Fibroblast of pulmonary artery (primary cell): ENCODE data around the gene NPTN.

Experiments
- DNase-seq: peaks from one replicate; pipeline ENCODE4 v3.0.0-alpha.2; 2010; ENCODE audit warnings: low read depth
- H3K4me3 ChIP-seq: replicated peaks from 2 replicates; pipeline ENCODE4 v1.5.1; 2011; ENCODE audit warnings: low read depth, mild to moderate bottlenecking, control low read depth, low read length, moderate library complexity
- TF ChIP-seq, protein P1 (sequence below): IDR thresholded peaks from 2 replicates; pipeline ENCODE4 v1.5.1; 2011; ENCODE audit warnings: mild to moderate bottlenecking, control low read depth, low read length, inconsistent platforms; ENCODE audit errors: missing control alignments

NPTN gene

DNA sequence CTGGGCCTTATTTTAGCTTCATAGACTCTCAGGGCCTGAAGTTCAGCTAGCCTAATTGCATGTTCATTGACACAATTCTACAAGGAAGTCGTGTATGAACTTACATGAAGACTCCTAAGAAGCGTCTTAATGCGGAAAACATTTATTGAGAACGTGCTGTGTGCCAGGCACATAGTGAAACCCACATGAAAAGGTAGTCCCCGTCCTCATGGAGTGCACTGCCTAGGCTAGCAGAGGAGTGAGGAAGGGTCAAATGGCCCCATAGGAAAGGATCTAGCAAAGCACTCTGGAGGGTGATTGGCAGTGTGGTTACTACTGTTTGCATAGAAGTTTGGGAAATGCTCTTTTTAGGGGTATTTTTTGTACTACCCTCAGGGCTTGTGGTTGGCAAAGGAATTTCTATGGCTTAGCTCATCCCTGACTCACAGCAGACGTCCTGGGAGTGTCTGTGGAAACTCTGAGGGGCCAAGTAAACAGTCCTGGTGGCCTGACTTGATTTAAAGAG lies 854 bp upstream of the NPTN start:
- peak; percentile 89 for DNase-seq
- peak overlapping the region; percentile 49 for H3K4me3 ChIP-seq
- TF ChIP-seq, protein P1, sequence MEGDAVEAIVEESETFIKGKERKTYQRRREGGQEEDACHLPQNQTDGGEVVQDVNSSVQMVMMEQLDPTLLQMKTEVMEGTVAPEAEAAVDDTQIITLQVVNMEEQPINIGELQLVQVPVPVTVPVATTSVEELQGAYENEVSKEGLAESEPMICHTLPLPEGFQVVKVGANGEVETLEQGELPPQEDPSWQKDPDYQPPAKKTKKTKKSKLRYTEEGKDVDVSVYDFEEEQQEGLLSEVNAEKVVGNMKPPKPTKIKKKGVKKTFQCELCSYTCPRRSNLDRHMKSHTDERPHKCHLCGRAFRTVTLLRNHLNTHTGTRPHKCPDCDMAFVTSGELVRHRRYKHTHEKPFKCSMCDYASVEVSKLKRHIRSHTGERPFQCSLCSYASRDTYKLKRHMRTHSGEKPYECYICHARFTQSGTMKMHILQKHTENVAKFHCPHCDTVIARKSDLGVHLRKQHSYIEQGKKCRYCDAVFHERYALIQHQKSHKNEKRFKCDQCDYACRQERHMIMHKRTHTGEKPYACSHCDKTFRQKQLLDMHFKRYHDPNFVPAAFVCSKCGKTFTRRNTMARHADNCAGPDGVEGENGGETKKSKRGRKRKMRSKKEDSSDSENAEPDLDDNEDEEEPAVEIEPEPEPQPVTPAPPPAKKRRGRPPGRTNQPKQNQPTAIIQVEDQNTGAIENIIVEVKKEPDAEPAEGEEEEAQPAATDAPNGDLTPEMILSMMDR: no peak

- DNase-seq: no peak
- TF ChIP-seq, protein P1: no peak
- peak overlapping the region; percentile 91 for H3K4me3 ChIP-seq
These were observed 525 bp downstream of the NPTN start for GRCh38 chr15:73632670-73633058.

GRCh38 chr15:73631915-73632669 lies 1.1 kb downstream of the NPTN start:
- H3K4me3 ChIP-seq: peak overlapping the region; percentile 91
- TF ChIP-seq, protein P1: no peak
- peak; percentile 75 for DNase-seq

GRCh38 chr15:73630921-73631362 lies 2.2 kb downstream of the NPTN start:
- H3K4me3 ChIP-seq: peak overlapping the region; percentile 91
- no peak for DNase-seq

GRCh38 chr15:73629798-73630429 lies 3.3 kb downstream of the NPTN start:
- no peak for DNase-seq
- H3K4me3 ChIP-seq: no peak overlapping the region
- TF ChIP-seq, protein P1: no peak

More at GRCh38 chr15:73630921-73631362, 2.2 kb downstream of the NPTN start:
- TF ChIP-seq, protein P1: no peak

DNA sequence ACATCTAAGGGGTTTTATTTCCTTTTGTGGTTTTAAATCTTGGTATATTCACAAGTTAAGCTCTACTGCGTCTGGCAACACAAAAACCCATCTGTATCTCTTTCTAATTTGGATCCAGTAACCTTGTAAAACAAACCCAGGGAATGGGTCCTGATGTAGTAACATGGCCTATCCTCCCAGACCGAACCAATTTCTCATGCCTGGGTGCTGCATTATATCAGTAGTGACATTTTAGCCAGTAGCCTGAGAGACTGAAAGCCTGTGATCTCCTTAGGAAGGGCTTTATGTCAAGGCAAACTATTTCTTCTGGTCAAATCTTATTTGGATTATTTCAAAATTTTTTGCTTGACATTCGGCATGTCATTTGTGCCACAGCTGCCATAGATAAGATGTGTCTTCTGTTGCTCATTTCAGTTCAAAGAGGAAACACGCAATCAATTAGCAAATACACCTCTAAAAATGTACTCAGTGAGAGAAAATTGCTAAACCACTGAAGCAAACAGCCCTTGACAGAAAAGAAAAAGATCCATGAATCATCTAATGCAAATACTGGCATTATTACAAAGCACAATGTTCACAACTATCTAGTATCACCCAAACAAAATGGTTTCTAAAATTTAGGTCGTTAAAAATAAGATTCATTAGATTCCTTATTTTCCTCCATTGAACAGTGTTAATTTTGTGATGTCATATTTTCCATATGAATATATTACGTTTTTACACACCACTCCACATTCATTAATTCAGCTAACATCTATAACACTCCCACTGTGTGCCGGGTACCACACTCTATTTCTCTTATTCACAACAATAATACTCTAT lies 4.0 kb downstream of the NPTN start:
- TF ChIP-seq, protein P1: no peak
- no peak overlapping the region for H3K4me3 ChIP-seq
- no peak for DNase-seq
